OCI-LY1 (cell line): ENCODE data around the gene PRKD2.

Source experiments
- H2AFZ ChIP-seq: fragments of 200-600 bp; sonication (generic), shearing (Covaris generic); 2 replicates; pipeline ENCODE4 v1.6.0; 2014; ENCODE audit warnings: antibody characterized with exemption, mild to moderate bottlenecking, low read length
- H3F3A ChIP-seq: fragments of 200-600 bp; sonication (generic), shearing (Covaris generic); 2 replicates; pipeline ENCODE4 v1.6.0; 2014; ENCODE audit warnings: mild to moderate bottlenecking, antibody characterized with exemption, low read length, moderate library complexity; ENCODE audit not compliant: insufficient read depth
- H3K27ac ChIP-seq: fragments of 200-600 bp; sonication (generic); 2 replicates; pipeline ENCODE4 v1.5.1; 2014; ENCODE audit warnings: low read length, mixed run types, mild to moderate bottlenecking, low read depth; ENCODE audit not compliant: poor library complexity, severe bottlenecking
- H3K27me3 ChIP-seq: fragments of 200-600 bp; sonication (generic); 2 replicates; pipeline ENCODE4 v1.6.0; 2014; ENCODE audit warnings: antibody characterized with exemption, mild to moderate bottlenecking, low read length, moderate library complexity; ENCODE audit not compliant: insufficient read depth
- H3K36me3 ChIP-seq: fragments of 200-600 bp; sonication (generic); 2 replicates; pipeline ENCODE4 v1.6.1; 2014; ENCODE audit warnings: mild to moderate bottlenecking, antibody characterized with exemption, low read length, moderate library complexity, mixed read lengths; ENCODE audit not compliant: insufficient read depth
- H3K4me1 ChIP-seq: fragments of 200-600 bp; sonication (generic); 2 replicates; pipeline ENCODE4 v1.5.1; 2014; ENCODE audit warnings: mild to moderate bottlenecking, low read length, moderate library complexity; ENCODE audit not compliant: insufficient read depth, severe bottlenecking
- H3K4me2 ChIP-seq: fragments of 200-600 bp; sonication (generic), shearing (Covaris generic); 2 replicates; pipeline ENCODE4 v1.6.1; 2014; ENCODE audit warnings: low read length
- H3K4me3 ChIP-seq: fragments of 200-600 bp; sonication (generic); 2 replicates; pipeline ENCODE4 v1.5.1; 2014; ENCODE audit warnings: low read length, low read depth, mild to moderate bottlenecking, mixed read lengths; ENCODE audit not compliant: poor library complexity, severe bottlenecking
- H3K79me2 ChIP-seq: fragments of 200-600 bp; shearing (Covaris generic); 2 replicates; pipeline ENCODE4 v1.6.1; 2016; ENCODE audit warnings: mixed run types, low read length, mixed read lengths; ENCODE audit not compliant: insufficient read depth
- H3K9ac ChIP-seq: fragments of 200-600 bp; sonication (generic), shearing (Covaris generic); 2 replicates; pipeline ENCODE4 v1.6.1; 2014; ENCODE audit warnings: mild to moderate bottlenecking, low read length, mixed read lengths
- H3K9me2 ChIP-seq: fragments of 200-600 bp; sonication (generic), shearing (Covaris generic); 2 replicates; pipeline ENCODE4 v1.6.1; 2014; ENCODE audit warnings: low read depth, mild to moderate bottlenecking, low read length, mixed read lengths
- H3K9me3 ChIP-seq: fragments of 200-600 bp; shearing (Covaris generic); 2 replicates; pipeline ENCODE4 v1.6.1; 2014; ENCODE audit warnings: low read length, mixed read lengths
- H4K20me1 ChIP-seq: fragments of 200-600 bp; sonication (generic), shearing (Covaris generic); 2 replicates; pipeline ENCODE4 v1.6.0; 2016; ENCODE audit warnings: mild to moderate bottlenecking, low read length; ENCODE audit not compliant: insufficient read depth
- EZH2 ChIP-seq: fragments of 200-600 bp; sonication (generic), shearing (Covaris generic); IDR thresholded peaks from 2 replicates; pipeline ENCODE4 v1.8.0; 2017; ENCODE audit warnings: borderline replicate concordance, mixed run types, mild to moderate bottlenecking, antibody characterized with exemption, low read length, moderate library complexity, mixed read lengths
- TF ChIP-seq, protein P1 (sequence below): fragments of 200-600 bp; sonication (generic), shearing (Covaris generic); IDR thresholded peaks from 2 replicates; pipeline ENCODE4 v1.5.1; 2017; ENCODE audit warnings: mild to moderate bottlenecking, antibody characterized with exemption, low read length, moderate library complexity, mixed read lengths

The PRKD2 gene

DNA sequence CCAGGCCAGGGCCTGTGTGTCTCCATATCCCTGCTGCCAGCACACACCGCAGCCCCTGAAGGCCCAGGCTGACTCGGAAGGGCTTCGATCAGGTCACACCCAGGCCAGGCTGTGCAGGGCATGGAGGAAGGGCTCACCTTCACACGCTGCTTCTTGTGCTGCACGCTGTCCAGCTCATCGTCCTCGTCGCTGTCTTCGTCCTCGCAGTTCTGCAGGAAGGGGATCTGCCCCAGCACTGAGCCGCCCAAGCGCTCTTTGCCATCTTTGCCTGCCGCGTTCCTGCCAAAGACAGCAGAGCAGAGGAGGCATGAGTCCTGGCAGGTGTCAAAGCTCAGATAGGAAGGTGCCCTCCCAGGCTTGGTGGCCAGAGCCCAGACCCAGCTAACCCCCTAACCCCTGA is 13.7 kb upstream of the PRKD2 start:
- Histone ChIP-seq H3K9me3 (no peaks in the 10 kb centered on the region), H3K4me2 (no peak overlapping the region), H4K20me1 (no peaks in the 10 kb centered on the region), H3K79me2 (no peaks in the 10 kb centered on the region), H3K36me3 (peaks cover 84% of the 10 kb centered on the region), H3K27me3 (no peaks in the 10 kb centered on the region), H3F3A (no peaks in the 10 kb centered on the region), H3K9me2 (no peaks in the 10 kb centered on the region), H3K9ac (no peak overlapping the region), H3K4me3 (no peak overlapping the region), H3K4me1 (no peaks in the 10 kb centered on the region), H3K27ac (no peak overlapping the region), H2AFZ (no peak overlapping the region)
- TF ChIP-seq, protein P1, sequence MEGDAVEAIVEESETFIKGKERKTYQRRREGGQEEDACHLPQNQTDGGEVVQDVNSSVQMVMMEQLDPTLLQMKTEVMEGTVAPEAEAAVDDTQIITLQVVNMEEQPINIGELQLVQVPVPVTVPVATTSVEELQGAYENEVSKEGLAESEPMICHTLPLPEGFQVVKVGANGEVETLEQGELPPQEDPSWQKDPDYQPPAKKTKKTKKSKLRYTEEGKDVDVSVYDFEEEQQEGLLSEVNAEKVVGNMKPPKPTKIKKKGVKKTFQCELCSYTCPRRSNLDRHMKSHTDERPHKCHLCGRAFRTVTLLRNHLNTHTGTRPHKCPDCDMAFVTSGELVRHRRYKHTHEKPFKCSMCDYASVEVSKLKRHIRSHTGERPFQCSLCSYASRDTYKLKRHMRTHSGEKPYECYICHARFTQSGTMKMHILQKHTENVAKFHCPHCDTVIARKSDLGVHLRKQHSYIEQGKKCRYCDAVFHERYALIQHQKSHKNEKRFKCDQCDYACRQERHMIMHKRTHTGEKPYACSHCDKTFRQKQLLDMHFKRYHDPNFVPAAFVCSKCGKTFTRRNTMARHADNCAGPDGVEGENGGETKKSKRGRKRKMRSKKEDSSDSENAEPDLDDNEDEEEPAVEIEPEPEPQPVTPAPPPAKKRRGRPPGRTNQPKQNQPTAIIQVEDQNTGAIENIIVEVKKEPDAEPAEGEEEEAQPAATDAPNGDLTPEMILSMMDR: no peak
- TF ChIP-seq EZH2: no peak

DNA sequence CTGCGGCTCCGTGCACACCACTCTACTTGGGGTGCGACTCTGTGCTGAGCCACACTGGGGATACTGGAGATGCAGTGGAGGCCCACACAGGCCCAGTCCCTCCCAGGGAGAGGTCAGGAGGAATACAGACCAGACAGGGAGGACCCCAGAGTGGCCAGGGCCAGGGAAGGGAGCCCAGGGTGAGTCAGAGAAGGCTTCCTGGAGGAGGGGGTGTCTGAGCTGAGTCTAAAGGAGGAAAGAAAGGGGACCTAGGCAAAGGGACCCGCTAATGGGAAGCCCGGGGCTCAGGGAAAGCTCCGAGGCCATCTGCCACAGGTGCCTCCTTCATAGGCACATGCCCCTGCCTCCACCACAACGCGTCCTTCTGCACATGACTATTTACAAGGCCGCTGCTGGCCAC is 13.3 kb upstream of the PRKD2 start:
- no peaks in the 10 kb centered on the region for H3K27me3 ChIP-seq
- H3K9ac ChIP-seq: no peak overlapping the region
- H3F3A ChIP-seq: no peaks in the 10 kb centered on the region
- H3K36me3 ChIP-seq: peaks cover 88% of the 10 kb centered on the region
- H3K27ac ChIP-seq: no peak overlapping the region
- H2AFZ ChIP-seq: no peak overlapping the region
- no peaks in the 10 kb centered on the region for H3K79me2 ChIP-seq
- H3K9me3 ChIP-seq: no peaks in the 10 kb centered on the region
- no peaks in the 10 kb centered on the region for H4K20me1 ChIP-seq
- no peak overlapping the region for H3K4me2 ChIP-seq
- H3K4me1 ChIP-seq: no peaks in the 10 kb centered on the region
- no peaks in the 10 kb centered on the region for H3K9me2 ChIP-seq
- H3K4me3 ChIP-seq: no peak overlapping the region
- TF ChIP-seq, protein P1: no peak
- TF ChIP-seq EZH2: no peak

DNA sequence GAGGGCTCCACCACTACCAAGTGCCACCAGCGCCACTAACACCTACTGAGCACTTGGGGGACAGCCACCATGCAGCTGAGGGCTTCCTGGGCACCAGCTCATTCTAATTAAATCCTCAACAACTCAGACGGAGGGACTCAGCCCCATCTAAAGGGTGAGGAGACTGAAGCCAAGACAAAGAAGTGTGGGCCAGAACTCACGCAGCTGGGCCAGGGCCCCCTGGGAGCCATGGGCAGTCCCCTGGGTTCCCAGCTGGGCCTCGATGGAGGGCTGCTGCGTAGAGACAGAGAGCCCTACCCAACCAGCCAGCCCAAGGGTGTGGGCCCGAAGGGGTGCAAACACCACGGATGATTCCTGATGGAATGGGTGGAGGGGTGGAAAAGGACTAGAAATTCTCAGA is 12.8 kb upstream of the PRKD2 start:
- H3F3A ChIP-seq: no peaks in the 10 kb centered on the region
- H4K20me1 ChIP-seq: no peaks in the 10 kb centered on the region
- no peak for TF ChIP-seq EZH2
- TF ChIP-seq, protein P1: no peak
- no peak overlapping the region for H3K4me3 ChIP-seq
- H3K9me3 ChIP-seq: no peaks in the 10 kb centered on the region
- H3K27me3 ChIP-seq: no peaks in the 10 kb centered on the region
- H3K9me2 ChIP-seq: no peaks in the 10 kb centered on the region
- H3K4me1 ChIP-seq: no peaks in the 10 kb centered on the region
- no peak overlapping the region for H2AFZ ChIP-seq
- H3K27ac ChIP-seq: no peak overlapping the region
- H3K4me2 ChIP-seq: no peak overlapping the region
- H3K79me2 ChIP-seq: no peaks in the 10 kb centered on the region
- H3K36me3 ChIP-seq: peaks cover 93% of the 10 kb centered on the region
- no peak overlapping the region for H3K9ac ChIP-seq
